Right lobe of liver (tissue), 4 donors: ENCODE results near the gene ZSCAN1.

Experiments
- POLR2A ChIP-seq: fragments of 450-650 bp; IDR thresholded peaks from one replicate; pipeline ENCODE4 v1.6.1; 2017; ENCODE audit warnings: antibody characterized with exemption, mild to moderate bottlenecking
- TF ChIP-seq, protein P1 (sequence below), 4 donors: fragments of 200-600 bp in 3 of 4; fragments of 450-650 bp in 1 of 4; IDR thresholded peaks; one replicate each; pipeline versions ENCODE4 v1.5.1 to v1.8.0; 2016 to 2022; ENCODE audit warnings: antibody characterized with exemption in 4 of 4, mild to moderate bottlenecking in 2 of 4
- donor health status: DM: no; HTN: no; CAD: no.
- donor health status: DM: no; HTN: no; CAD: no.
- donor health status: DM: no; HTN: yes; CAD: no.

DNA sequence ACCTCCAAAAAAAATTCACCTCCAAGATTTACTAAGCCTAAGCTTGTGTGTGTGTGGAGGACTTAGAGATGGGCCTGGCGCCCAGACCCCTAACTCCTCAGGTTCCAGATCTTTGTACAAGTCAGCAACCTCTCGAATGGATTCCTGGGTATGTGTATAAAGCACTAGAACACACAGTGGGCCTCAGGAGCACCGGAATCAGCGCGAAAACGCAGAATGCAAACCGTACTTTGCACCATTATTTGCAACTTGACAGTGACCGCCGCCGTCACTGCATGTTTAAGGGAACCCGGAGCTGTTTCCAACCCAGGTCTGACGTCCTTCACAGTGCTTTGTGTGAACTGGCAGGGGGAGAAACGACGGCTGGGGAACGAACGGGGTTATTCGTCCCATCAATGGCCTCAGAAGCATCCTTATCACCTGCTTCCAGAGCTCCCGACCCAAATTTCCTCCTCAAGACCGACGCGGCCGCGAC lies 31.9 kb upstream of the ZSCAN1 start:
- no peak for TF ChIP-seq POLR2A
- TF ChIP-seq, protein P1, sequence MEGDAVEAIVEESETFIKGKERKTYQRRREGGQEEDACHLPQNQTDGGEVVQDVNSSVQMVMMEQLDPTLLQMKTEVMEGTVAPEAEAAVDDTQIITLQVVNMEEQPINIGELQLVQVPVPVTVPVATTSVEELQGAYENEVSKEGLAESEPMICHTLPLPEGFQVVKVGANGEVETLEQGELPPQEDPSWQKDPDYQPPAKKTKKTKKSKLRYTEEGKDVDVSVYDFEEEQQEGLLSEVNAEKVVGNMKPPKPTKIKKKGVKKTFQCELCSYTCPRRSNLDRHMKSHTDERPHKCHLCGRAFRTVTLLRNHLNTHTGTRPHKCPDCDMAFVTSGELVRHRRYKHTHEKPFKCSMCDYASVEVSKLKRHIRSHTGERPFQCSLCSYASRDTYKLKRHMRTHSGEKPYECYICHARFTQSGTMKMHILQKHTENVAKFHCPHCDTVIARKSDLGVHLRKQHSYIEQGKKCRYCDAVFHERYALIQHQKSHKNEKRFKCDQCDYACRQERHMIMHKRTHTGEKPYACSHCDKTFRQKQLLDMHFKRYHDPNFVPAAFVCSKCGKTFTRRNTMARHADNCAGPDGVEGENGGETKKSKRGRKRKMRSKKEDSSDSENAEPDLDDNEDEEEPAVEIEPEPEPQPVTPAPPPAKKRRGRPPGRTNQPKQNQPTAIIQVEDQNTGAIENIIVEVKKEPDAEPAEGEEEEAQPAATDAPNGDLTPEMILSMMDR (IDR thresholded peaks at IDR 0.05): no peak
